Activated T-cell treated with anti-CD3 and anti-CD28 coated beads, Interleukin-2, amount 50 U/mL, for 1 hour (primary cell): ENCODE measurements around the gene MGST2.

Experiments
- DNase-seq: peaks from one replicate; pipeline ENCODE4 v3.0.0-alpha.2; 2020

Gene MGST2

GRCh38 chr4:139645458-139645857, 20.2 kb upstream of the MGST2 start:
- DNase-seq = no peak

GRCh38 chr4:139647184-139647583, 18.4 kb upstream of the MGST2 start:
- DNase-seq = no peak

- no peak for DNase-seq
These were observed 17.7 kb upstream of the MGST2 start for GRCh38 chr4:139647952-139648351.

- DNase-seq = peak; percentile 63
These were observed 14.1 kb upstream of the MGST2 start for GRCh38 chr4:139651282-139652194.

- DNase-seq = no peak
These were observed 11.1 kb upstream of the MGST2 start for GRCh38 chr4:139654516-139654915.

- DNase-seq = no peak
These were observed 10.5 kb upstream of the MGST2 start for GRCh38 chr4:139655116-139655515.

- peak; percentile 36 for DNase-seq
These were observed 8.8 kb upstream of the MGST2 start for GRCh38 chr4:139656614-139657486.

- DNase-seq = no peak
These were observed 7.4 kb upstream of the MGST2 start for GRCh38 chr4:139658185-139658584.

- no peak for DNase-seq
These were observed 6.8 kb upstream of the MGST2 start for GRCh38 chr4:139658586-139659382.

GRCh38 chr4:139659735-139660424, 5.7 kb upstream of the MGST2 start:
- DNase-seq = no peak

GRCh38 chr4:139660568-139661043, 5.0 kb upstream of the MGST2 start:
- no peak for DNase-seq

GRCh38 chr4:139663561-139664138, 2.0 kb upstream of the MGST2 start:
- no peak for DNase-seq

GRCh38 chr4:139664442-139664841, 1.2 kb upstream of the MGST2 start:
- DNase-seq = no peak

- DNase-seq = no peak
These were observed 435 bp upstream of the MGST2 start for GRCh38 chr4:139665079-139665689.

GRCh38 chr4:139666735-139667281, 1.2 kb downstream of the MGST2 start:
- no peak for DNase-seq

GRCh38 chr4:139668036-139668435, 2.4 kb downstream of the MGST2 start:
- DNase-seq = no peak

- no peak for DNase-seq
These were observed 3.1 kb downstream of the MGST2 start for GRCh38 chr4:139668658-139669201.

- no peak for DNase-seq
These were observed 3.7 kb downstream of the MGST2 start for GRCh38 chr4:139669335-139669734.

- DNase-seq = no peak
These were observed 4.3 kb downstream of the MGST2 start for GRCh38 chr4:139669890-139670289.

GRCh38 chr4:139670775-139671174, 5.2 kb downstream of the MGST2 start:
- no peak for DNase-seq

- DNase-seq = no peak
These were observed 6.6 kb downstream of the MGST2 start for GRCh38 chr4:139672215-139672614.
